Activated T-helper 17 cell treated with anti-CD3 and anti-CD28 coated beads, Interleukin-2, amount 50 U/mL, for 72 hours (primary cell): ENCODE data around the gene MAML2. TPM values are rescaled to one million over a fixed set of nuclear protein-coding genes. Genes with fewer than 3 reads are reported as not detected.

Experiments
- ATAC-seq: fragments of 150-1000 bp; cut with Tn5 transposase; replicated peaks from 2 replicates; pipeline ENCODE4 v1.10.0; 2021; ENCODE audit warnings: mild to moderate bottlenecking, moderate library complexity
- H3K27ac Mint-ChIP-seq: one replicate; pipeline ENCODE4 v1.8.0; 2022; ENCODE audit warnings: mixed read lengths
- H3K27me3 Mint-ChIP-seq: one replicate; pipeline ENCODE4 v1.8.0; 2022; ENCODE audit warnings: mixed read lengths
- H3K36me3 Mint-ChIP-seq: one replicate; pipeline ENCODE4 v1.8.0; 2022; ENCODE audit warnings: low read depth, mild to moderate bottlenecking, mixed read lengths
- H3K4me1 Mint-ChIP-seq: one replicate; pipeline ENCODE4 v1.8.0; 2022; ENCODE audit warnings: mixed read lengths
- H3K4me3 Mint-ChIP-seq: one replicate; pipeline ENCODE4 v1.8.0; 2022; ENCODE audit warnings: mild to moderate bottlenecking, mixed read lengths
- H3K9me3 Mint-ChIP-seq: one replicate; pipeline ENCODE4 v1.8.0; 2022; ENCODE audit warnings: mixed read lengths
- total RNA-seq, 2 donors: library from RNA; stranded (reverse); gene quantifications; one replicate each; pipeline ENCODE4 v1.2.3, GENCODE V29; 2022

The MAML2 gene
- total RNA-seq, 2 donors from 2014 or later: 11.2 to 17.4 TPM

DNA sequence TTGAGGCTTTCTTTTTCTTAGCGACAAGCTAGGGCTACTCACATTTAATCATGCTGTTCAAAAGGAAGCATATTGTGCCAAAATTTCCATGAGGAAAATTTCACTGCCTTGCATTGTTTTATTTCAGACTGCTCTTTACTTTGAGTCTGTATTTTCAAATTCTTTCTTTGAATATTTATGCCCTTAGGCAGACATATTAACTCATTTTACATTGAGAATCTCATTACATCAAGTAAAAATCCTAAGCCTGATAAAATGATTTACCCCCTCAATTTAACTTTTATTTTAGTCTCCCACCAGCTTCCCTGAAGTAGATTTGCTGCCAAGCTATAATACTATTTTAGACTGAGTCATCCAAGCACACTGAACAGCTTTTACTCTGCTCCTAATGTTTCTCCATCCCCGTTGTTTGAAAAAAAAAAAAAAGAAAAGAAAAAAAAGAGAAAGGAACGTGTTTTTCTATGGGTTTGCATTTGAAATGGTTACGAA, 229.8 kb downstream of the MAML2 start:
- Mint-ChIP-seq H3K27me3 (no peaks in the 10 kb centered on the region), H3K36me3 (peaks cover 20% of the 10 kb centered on the region), H3K4me3 (peak overlapping the region; percentile 36), H3K9me3 (no peaks in the 10 kb centered on the region), H3K27ac (peak overlapping the region; percentile 70), H3K4me1 (peaks cover 17% of the 10 kb centered on the region)
- ATAC-seq: no peak

DNA sequence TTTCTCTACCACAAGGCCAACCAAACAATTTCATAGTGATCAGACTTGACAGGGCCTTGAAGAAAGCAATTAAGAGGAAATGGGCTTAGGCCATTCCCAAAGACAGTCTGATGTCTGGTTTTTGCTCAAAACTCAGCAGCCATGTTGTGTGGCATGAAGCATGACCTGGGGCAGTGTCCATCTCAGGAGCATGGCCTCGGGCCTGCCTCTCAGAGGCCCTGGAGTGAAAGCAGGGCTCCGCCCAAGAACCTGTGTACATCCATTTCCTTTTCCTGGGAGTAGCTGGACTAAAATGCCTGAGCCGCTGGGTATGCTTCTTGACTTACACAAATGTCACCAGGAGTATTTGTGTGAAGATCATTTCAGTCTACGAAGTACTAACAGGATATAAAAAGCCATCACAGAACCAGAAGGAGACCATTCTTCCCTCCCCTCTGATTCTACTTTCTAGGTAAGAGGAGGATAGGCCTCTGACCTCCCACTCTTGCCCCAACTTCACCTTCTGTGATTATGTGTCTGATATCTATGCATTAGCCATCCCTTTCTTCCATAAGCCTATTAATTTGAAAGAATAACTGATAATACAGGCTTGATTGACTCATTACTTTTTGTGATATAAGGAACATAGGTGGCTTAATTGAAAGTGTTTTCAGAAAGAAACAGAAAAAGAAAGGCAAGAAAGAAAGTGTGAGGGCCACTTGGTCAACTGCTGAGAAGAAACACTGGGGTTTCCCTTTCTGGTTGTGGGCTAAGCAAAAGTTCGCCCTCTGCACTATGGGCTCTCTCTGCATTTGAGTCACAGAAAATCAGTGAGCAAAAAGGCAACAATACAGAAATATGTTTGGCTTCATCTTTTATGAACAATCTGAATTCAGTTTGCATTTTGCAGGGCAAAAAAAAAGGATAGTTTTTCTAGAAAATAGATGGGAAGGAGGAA, 230.5 kb downstream of the MAML2 start:
- peaks cover 17% of the 10 kb centered on the region for H3K4me1 Mint-ChIP-seq

DNA sequence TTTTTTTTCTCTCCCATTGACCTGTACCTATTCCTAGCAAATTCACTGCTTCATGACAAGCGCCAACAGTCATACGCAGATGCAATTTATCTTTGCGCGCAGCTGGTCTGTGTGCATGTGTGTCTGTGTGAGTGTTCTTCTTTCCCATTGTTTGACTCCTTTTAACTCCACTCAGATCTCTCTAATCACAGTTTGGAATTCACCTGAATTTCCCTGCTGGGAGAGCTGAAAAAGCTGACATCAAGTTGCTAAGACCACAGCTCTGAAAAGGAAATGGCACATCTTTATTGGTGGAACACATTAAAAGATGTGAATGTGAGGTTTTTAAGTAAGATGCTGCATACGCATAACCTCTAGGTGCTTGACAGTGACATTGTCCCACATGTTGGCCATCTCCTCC, 231.7 kb downstream of the MAML2 start:
- no peak overlapping the region for H3K27ac Mint-ChIP-seq
- H3K4me3 Mint-ChIP-seq: no peak overlapping the region
- no peaks in the 10 kb centered on the region for H3K9me3 Mint-ChIP-seq
- H3K36me3 Mint-ChIP-seq: peaks cover 20% of the 10 kb centered on the region
- no peak for ATAC-seq
- peaks cover 28% of the 10 kb centered on the region for H3K4me1 Mint-ChIP-seq
- H3K27me3 Mint-ChIP-seq: no peaks in the 10 kb centered on the region

More for the DNA sequence above, 230.5 kb downstream of the MAML2 start:
- peak; percentile 95 for ATAC-seq
- Mint-ChIP-seq H3K27me3 (no peaks in the 10 kb centered on the region), H3K9me3 (no peaks in the 10 kb centered on the region), H3K27ac (peak overlapping the region; percentile 70), H3K4me3 (peak overlapping the region; percentile 36), H3K36me3 (peaks cover 20% of the 10 kb centered on the region)

DNA sequence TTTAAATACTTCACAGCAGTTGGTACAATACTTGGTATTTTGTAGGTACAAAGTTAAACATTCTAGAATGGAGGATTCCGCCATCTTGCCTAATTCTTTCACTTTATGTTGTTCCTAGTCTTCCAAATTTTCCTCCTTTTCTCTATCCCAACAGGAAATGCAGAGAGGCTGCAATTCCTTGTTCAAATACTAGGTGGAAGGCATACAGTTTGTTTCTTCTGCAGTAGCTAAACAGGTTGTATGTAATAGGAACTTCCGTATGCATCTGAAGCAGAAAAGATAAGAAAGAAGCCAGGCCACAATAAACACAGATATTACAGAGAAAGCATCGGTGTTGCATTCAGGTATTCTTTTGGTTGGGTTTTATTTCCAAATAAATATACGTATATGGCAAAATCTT, 232.7 kb downstream of the MAML2 start:
- no peak for ATAC-seq
- no peak overlapping the region for H3K4me3 Mint-ChIP-seq
- peaks cover 38% of the 10 kb centered on the region for H3K4me1 Mint-ChIP-seq
- H3K9me3 Mint-ChIP-seq: no peaks in the 10 kb centered on the region
- H3K27ac Mint-ChIP-seq: no peak overlapping the region
- H3K27me3 Mint-ChIP-seq: no peaks in the 10 kb centered on the region
- H3K36me3 Mint-ChIP-seq: peaks cover 12% of the 10 kb centered on the region

DNA sequence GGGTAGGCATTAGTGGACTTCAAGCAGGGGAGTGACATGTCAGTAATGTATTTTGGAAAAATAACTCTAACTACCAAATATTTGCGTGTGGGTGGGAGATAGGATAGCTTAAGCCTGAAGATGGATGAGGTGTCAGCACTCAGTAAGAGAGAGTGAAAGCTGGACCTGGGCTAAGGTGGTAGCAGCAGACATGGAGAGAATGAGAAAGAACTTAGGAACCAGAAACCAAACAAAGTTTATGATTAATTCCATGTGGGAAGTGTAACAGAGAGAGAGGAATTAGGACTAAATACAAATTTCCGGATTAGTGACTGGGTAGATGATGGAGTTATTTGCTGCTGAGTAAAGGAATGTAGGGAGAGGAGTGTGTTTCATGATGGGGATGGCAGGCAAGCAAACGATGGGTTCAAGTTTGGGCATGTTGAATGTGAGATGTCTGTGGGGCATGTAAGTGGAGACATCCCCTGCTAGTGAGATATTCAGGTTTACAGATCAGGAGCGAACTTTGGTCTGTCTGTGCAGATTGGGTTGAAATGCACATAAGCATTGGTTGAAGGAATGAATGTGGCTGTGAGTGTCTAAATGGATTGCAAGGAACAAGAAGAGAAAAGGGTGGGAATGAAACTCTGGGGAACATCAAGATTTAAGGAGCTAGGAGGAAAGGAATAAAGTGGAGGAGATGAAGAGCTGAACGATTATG, 233.5 kb downstream of the MAML2 start:
- H3K27me3 Mint-ChIP-seq: no peaks in the 10 kb centered on the region

DNA sequence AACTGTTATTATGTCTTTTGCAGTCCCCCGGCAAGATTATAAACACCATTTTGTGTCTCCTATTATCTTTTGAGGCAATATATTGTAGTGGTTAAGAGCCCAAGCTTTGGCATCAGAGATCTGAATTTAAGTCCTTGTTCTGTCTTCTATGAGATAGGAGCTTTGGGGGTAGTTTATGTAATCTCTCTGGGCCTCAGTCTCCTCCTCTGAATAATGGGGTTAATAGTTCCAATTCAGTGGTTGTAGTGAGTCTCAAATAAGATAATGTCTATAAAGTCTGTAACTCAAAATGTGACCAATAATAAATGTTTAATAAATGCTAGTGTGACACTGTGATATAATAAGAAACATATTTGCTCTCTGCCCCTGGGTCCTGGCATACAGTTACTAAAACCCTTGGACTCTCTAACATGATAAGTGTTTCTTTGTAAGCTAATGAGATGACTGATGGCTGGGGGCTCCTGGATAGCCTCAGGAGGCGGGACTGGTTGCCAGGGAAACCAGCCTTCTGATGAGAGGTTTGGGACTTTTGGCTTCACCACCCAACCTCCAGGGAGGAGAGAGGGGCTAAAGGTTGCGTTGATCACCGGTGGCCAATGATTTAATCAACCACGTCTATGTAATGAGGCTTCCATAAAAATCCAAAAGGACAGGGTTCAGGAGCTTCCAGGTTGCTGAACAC, 235.7 kb downstream of the MAML2 start:
- Mint-ChIP-seq H3K27ac (peak overlapping the region; percentile 7), H3K4me3 (no peak overlapping the region), H3K27me3 (no peaks in the 10 kb centered on the region), H3K36me3 (peaks cover 5% of the 10 kb centered on the region), H3K9me3 (no peaks in the 10 kb centered on the region), H3K4me1 (peaks cover 30% of the 10 kb centered on the region)
- ATAC-seq: no peak

More for the DNA sequence above, 233.5 kb downstream of the MAML2 start:
- Mint-ChIP-seq H3K27ac (no peak overlapping the region), H3K36me3 (peaks cover 10% of the 10 kb centered on the region), H3K9me3 (no peaks in the 10 kb centered on the region), H3K4me3 (no peak overlapping the region), H3K4me1 (peaks cover 39% of the 10 kb centered on the region)
- no peak for ATAC-seq

DNA sequence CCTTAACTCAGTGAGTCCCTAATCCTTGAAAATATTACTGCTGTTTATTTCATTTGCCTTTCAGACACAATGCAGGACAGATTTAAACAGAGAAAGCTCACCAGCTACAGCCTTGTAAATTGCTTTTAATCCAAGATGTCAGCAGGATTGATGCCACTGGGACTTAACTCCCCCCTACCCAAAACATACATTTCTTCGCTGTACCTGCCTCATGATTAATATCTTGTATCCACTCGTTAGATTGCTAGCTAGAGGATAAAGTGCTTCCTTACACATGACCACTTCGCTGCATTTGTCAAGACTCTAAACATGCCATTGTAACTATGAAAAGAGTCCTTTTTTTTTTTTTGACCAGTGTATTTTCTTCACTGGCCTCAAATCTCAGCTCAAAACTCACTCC, 236.3 kb downstream of the MAML2 start:
- H3K4me1 Mint-ChIP-seq: peaks cover 30% of the 10 kb centered on the region
- no peaks in the 10 kb centered on the region for H3K27me3 Mint-ChIP-seq
- no peaks in the 10 kb centered on the region for H3K9me3 Mint-ChIP-seq
- ATAC-seq: no peak
- H3K36me3 Mint-ChIP-seq: peaks cover 5% of the 10 kb centered on the region
- H3K27ac Mint-ChIP-seq: peak overlapping the region; percentile 7
- H3K4me3 Mint-ChIP-seq: no peak overlapping the region

DNA sequence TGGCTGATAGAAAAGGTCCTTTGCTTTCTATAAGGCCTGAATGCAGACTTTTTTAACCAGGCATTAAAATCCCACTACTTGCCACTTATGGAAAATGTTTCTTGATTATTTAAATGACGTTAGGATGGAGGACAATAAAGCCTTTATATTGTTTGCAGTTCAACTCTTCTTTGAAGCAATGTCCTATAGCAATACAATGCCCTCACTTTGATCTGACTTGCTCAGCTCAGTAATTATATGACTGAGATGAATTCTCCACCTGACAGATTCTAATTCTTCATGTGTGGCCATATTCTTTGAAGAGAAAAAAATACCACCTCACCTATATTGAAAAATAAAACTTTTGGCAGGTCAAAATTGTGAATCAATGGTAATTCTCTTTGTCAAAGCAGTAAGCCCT, 237.1 kb downstream of the MAML2 start:
- H3K27ac Mint-ChIP-seq: no peak overlapping the region
- H3K9me3 Mint-ChIP-seq: no peaks in the 10 kb centered on the region
- H3K4me3 Mint-ChIP-seq: no peak overlapping the region
- no peaks in the 10 kb centered on the region for H3K27me3 Mint-ChIP-seq
- peaks cover 5% of the 10 kb centered on the region for H3K36me3 Mint-ChIP-seq
- peaks cover 26% of the 10 kb centered on the region for H3K4me1 Mint-ChIP-seq
- no peak for ATAC-seq

DNA sequence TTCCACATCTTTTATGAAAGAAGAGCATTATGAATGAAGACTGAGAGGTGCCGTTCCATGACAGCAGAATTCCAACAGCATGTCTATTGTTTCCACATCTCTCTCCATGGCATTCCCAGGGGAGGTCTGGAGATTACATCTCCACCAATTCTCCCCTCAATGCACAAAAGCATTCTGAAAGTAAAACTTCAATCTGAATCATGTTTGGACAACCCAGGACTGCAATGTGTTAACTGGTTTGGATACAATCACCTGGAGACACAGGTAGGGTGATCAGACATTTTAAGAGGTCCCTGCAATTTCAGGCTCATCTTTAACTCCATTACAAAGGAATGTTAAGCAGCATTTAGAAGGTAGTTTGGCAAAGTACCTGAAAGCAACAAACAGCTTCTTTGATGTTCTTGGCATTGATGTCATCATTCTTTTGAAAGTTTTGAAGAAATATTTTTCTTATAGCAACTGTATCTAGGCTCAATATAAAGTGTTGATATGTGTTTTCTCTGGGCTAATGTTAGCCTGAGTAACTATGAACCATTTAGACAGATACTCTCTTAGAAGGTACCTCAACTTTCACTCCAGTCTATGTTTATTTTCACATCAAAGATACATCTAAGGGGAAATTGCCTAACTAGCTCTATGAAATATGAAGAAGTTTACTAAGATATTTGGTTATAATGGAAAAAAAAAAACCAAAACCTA, 237.6 kb downstream of the MAML2 start:
- H3K27me3 Mint-ChIP-seq: no peaks in the 10 kb centered on the region
- H3K4me1 Mint-ChIP-seq: peaks cover 26% of the 10 kb centered on the region
- ATAC-seq: no peak
- H3K9me3 Mint-ChIP-seq: no peaks in the 10 kb centered on the region
- peaks cover 1% of the 10 kb centered on the region for H3K36me3 Mint-ChIP-seq
- no peak overlapping the region for H3K27ac Mint-ChIP-seq
- no peak overlapping the region for H3K4me3 Mint-ChIP-seq

DNA sequence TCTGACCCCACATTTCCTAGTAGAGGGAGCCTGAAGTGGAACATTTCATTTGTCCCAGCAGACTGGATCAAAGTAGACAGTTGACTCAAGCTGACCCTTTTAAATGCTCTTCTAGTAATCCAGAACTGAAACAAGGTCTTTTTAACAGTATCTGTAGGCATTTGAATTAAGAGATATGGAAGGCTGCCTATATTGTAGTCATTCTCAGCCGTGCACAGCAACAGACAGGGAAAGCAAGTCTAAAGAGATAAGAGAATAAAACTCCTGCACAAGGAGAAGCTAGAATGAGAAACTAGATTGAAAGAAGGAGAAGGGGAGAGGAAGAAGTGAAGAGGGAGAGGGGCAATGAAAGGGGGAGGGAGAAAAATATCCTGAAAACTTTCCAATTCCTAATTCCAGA, 238.5 kb downstream of the MAML2 start:
- peaks cover 31% of the 10 kb centered on the region for H3K4me1 Mint-ChIP-seq
- no peaks in the 10 kb centered on the region for H3K36me3 Mint-ChIP-seq
- no peaks in the 10 kb centered on the region for H3K9me3 Mint-ChIP-seq
- no peak overlapping the region for H3K4me3 Mint-ChIP-seq
- H3K27me3 Mint-ChIP-seq: no peaks in the 10 kb centered on the region
- no peak for ATAC-seq
- H3K27ac Mint-ChIP-seq: no peak overlapping the region

DNA sequence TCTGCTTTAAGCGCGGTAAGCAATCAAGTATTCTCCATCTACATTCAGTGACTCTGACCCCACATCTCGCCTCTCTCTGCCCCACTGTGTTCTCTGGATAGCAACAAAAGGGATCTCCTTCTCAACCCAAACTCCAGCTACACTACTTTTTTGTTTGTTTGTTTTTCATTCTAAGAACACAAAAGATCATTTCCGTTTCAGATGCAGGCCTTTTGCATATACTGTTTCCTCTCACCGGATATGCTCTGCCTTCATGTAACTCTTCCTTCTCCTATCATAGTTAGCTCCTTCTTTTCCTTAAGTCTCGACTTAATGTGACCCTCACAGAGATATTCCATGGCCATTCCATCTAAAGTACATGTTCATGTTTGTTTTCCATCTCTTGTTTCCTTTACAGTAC, 239.3 kb downstream of the MAML2 start:
- ATAC-seq: no peak

DNA sequence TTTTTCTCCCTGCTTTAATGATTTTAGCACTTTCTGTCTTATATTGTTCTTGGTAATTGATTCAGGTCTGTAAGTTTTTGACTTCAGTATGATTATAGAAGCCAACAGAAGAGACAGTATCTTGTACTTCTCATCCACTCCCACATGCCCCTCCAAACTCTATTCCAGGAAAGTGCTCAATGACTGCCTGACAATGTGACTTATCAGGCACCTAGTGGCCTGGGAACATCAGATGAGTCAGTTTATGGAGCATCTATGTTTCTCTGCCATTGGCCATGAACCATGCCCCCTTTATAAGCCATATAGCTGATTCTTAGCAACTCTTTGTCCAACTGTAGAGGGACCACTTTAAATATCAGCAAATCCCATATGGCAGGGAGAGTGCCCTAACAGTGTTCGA, 239.9 kb downstream of the MAML2 start:
- Mint-ChIP-seq H3K27me3 (no peaks in the 10 kb centered on the region), H3K36me3 (no peaks in the 10 kb centered on the region), H3K4me3 (no peak overlapping the region), H3K9me3 (no peaks in the 10 kb centered on the region), H3K27ac (peak overlapping the region; percentile 48), H3K4me1 (peaks cover 31% of the 10 kb centered on the region)
- ATAC-seq: no peak

More for the DNA sequence above, 239.3 kb downstream of the MAML2 start:
- Mint-ChIP-seq H3K36me3 (no peaks in the 10 kb centered on the region), H3K4me3 (no peak overlapping the region), H3K9me3 (no peaks in the 10 kb centered on the region), H3K27ac (no peak overlapping the region), H3K4me1 (peaks cover 31% of the 10 kb centered on the region), H3K27me3 (no peaks in the 10 kb centered on the region)

DNA sequence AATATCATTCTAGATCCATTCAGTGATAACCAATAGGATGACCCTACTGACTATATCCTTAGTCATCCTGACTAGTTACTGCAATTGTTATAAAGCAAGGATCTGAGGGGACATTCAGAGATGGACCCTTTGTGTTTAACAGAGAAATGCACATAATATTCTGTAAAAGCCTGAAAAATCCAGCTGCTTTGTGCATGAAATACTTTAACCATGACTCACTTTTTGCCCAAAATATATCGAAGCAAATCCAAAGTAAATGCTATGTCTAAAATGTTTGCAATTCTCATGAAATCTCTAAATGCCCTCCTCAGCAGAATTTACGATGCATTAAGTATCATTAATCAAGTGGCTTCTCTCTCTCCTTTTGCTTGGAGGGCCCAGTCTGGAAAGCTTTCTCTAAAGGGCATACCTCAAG, 240.3 kb downstream of the MAML2 start:
- H3K27ac Mint-ChIP-seq: peak overlapping the region; percentile 48
- peaks cover 31% of the 10 kb centered on the region for H3K4me1 Mint-ChIP-seq
- H3K9me3 Mint-ChIP-seq: no peaks in the 10 kb centered on the region
- no peak overlapping the region for H3K4me3 Mint-ChIP-seq
- H3K36me3 Mint-ChIP-seq: no peaks in the 10 kb centered on the region
- no peaks in the 10 kb centered on the region for H3K27me3 Mint-ChIP-seq
- ATAC-seq: no peak

DNA sequence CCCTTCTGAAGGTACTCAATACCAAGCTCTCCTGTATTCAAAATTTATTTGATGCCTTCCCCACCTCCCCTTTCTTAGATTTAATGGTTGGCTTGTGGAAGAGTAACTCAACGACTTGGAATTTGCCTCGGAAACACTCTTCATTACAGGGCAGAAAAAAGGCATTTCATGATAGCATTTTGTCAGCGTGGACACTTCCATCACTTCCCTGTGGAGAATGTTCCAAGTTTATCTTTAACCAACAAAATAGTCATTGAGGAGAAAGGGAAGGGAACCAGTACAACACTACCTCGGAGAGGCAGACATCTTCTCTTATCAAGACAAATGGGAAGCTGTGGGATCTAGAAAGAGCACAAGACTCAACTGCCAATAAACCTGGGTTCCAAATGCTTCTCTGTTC, 241.8 kb downstream of the MAML2 start:
- Mint-ChIP-seq H3K4me3 (no peak overlapping the region), H3K4me1 (peaks cover 26% of the 10 kb centered on the region), H3K27me3 (no peaks in the 10 kb centered on the region), H3K36me3 (no peaks in the 10 kb centered on the region), H3K9me3 (no peaks in the 10 kb centered on the region), H3K27ac (no peak overlapping the region)
- ATAC-seq: no peak
